ENCODE measurements around the gene PRPF6. TPM values are rescaled to one million over a fixed set of nuclear protein-coding genes. Genes with fewer than 3 reads are reported as not detected.

Gene PRPF6
- total RNA-seq, 4 donors from 2014 or later: 39.3 to 68.4 (median 47.7) TPM

GRCh38 chr20:64056889-64057627 is 76.1 kb downstream of the PRPF6 start:
- ATAC-seq (peak in 1 of 2 donors; percentile 12), DNase-seq (no peak)
- Histone ChIP-seq H3K27me3 (peaks cover 0 to 2% (median 0%) of the 10 kb centered on the region in 3 donors), H3K27ac (peak overlapping the region; percentile 44 to 80 (median 74)), H3K4me1 (no peaks in the 10 kb centered on the region), H3K9me3 (no peaks in the 10 kb centered on the region), H3K4me3 (peak overlapping the region; percentile 1 to 37 (median 26)), H3K36me3 (no peaks in the 10 kb centered on the region)
- TF ChIP-seq POLR2A (IDR thresholded peaks at IDR 0.05): peak in 1 of 2 donors; percentile 9
- no peak for TF ChIP-seq CTCF (IDR thresholded peaks at IDR 0.05 in 4 of 5, conservative IDR thresholded peaks at IDR 0.05 in 1 of 5)
- intact Hi-C loops (cut with DNase I; ENCODE audit: low total_unique reads) (no loop called here), in situ Hi-C loops (cut with MboI; ENCODE audit: low sequenced_read_pairs in 4 of 4) (no loop called here)

GRCh38 chr20:64057628-64058498 is 76.9 kb downstream of the PRPF6 start:
- peaks cover 0 to 2% (median 0%) of the 10 kb centered on the region in 3 donors for H3K27me3 ChIP-seq
- H3K27ac ChIP-seq: peak overlapping the region; percentile 44 to 80 (median 74)
- no peak for TF ChIP-seq POLR2A (IDR thresholded peaks at IDR 0.05)
- TF ChIP-seq CTCF (IDR thresholded peaks at IDR 0.05 in 4 of 5, conservative IDR thresholded peaks at IDR 0.05 in 1 of 5): peak; percentile 45 to 87 (median 75)
- intact Hi-C loops (cut with DNase I; ENCODE audit: low total_unique reads): no loop called here
- no peaks in the 10 kb centered on the region for H3K9me3 ChIP-seq
- DNase-seq (peak; percentile 35 to 41), ATAC-seq (peak; percentile 33 to 42)
- peaks cover 0 to 4% of the 10 kb centered on the region in 2 donors for H3K4me1 ChIP-seq
- in situ Hi-C loops (cut with MboI; ENCODE audit: low sequenced_read_pairs in 4 of 4): no loop called here
- peak overlapping the region; percentile 1 to 37 (median 26) for H3K4me3 ChIP-seq
- no peaks in the 10 kb centered on the region for H3K36me3 ChIP-seq

GRCh38 chr20:64058536-64058935 is 77.6 kb downstream of the PRPF6 start:
- ATAC-seq (no peak), DNase-seq (no peak)
- Histone ChIP-seq H3K9me3 (no peaks in the 10 kb centered on the region), H3K27me3 (peaks cover 0 to 2% (median 0%) of the 10 kb centered on the region in 3 donors), H3K36me3 (no peaks in the 10 kb centered on the region), H3K4me3 (no peak overlapping the region), H3K4me1 (peaks cover under 1 to 7% of the 10 kb centered on the region in 2 donors), H3K27ac (no peak overlapping the region)
- no peak for TF ChIP-seq POLR2A (IDR thresholded peaks at IDR 0.05)
- TF ChIP-seq CTCF (IDR thresholded peaks at IDR 0.05 in 4 of 5, conservative IDR thresholded peaks at IDR 0.05 in 1 of 5): no peak
- in situ Hi-C loops (cut with MboI; ENCODE audit: low sequenced_read_pairs in 4 of 4): no loop called here
- intact Hi-C loops (cut with DNase I; ENCODE audit: low total_unique reads): no loop called here

GRCh38 chr20:64062276-64062595 is 81.3 kb downstream of the PRPF6 start:
- no peaks in the 10 kb centered on the region for H3K9me3 ChIP-seq
- peak overlapping the region; percentile 70 to 91 (median 78) for H3K27ac ChIP-seq
- intact Hi-C loops (cut with DNase I; ENCODE audit: low total_unique reads): loop anchor here (1.0 to 10.0 kb wide), 4 partner anchors 21 to 437 kb away; partner anchors contain the start of genes GMEB2 and UCKL1
- no peaks in the 10 kb centered on the region for H3K27me3 ChIP-seq
- no peak for TF ChIP-seq CTCF (IDR thresholded peaks at IDR 0.05 in 4 of 5, conservative IDR thresholded peaks at IDR 0.05 in 1 of 5)
- no peak for TF ChIP-seq POLR2A (IDR thresholded peaks at IDR 0.05)
- DNase-seq (no peak), ATAC-seq (peak in 1 of 2 donors; percentile 6)
- in situ Hi-C loops (cut with MboI; ENCODE audit: low sequenced_read_pairs in 4 of 4): no loop called here
- H3K4me1 ChIP-seq: peaks cover 10 to 24% of the 10 kb centered on the region in 2 donors
- no peaks in the 10 kb centered on the region for H3K36me3 ChIP-seq
- H3K4me3 ChIP-seq: peak overlapping the region; percentile 72 to 99 (median 74)

Measured in gastrocnemius medialis (tissue), 4 donors.